Nucleus accumbens (tissue), 56 donors: ENCODE data around the gene PRKACG.
"Not testable (repeated sequence)": the region's sequence is repeated elsewhere in the genome, so short reads cannot be mapped to it uniquely, and the experiment has no call there.

Source experiments
- DNase-seq, 56 donors: peaks; one replicate each; lab custom pipeline; 2025; lab: John Stamatoyannopoulos, UW

The PRKACG gene

DNA sequence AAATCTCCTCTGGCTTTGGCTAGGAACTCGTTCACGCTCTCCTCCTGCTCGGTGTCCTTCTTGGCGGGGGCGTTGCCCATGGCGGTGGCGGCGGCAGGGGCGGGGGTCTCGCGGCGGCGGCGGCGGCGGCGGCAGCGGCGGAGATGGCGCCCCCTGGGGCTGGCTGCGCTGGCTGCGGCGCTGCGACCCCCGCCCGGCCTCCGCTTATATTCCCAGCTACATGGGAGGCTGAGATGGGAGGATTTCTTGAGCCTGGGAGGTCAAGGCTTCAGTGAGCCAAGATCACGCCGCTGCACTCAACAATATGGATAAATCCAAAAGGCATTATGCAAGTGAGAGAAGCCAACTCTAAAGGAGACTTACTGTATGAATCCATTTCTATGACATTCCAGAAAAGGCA lies at the start of gene PRKACG:
Gene PRKACG (minus strand): TSS at position 101 of the 400 bp plus-strand sequence. CDS start 21 bp downstream, at position 80.
- DNase-seq = no peak

DNA sequence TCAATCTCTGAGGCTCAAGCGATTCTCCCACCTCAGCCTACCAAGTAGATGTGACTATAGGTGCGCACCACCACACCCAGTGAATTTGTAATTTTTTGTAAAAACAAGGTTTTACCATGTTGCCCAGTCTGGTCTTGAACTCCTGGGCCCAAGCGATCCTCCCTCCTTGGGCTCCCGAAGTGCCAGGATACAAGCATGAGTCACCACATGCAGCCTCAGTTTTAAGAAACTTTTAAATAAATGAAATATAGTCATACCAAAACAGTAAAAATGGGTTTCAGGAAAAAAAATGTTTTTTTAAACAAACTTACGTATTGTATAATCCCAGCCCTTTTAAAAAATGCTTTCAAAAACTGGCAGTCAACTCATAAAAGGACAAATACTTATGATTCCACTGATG lies 48.3 kb upstream of the PRKACG start:
- no peak for DNase-seq

DNA sequence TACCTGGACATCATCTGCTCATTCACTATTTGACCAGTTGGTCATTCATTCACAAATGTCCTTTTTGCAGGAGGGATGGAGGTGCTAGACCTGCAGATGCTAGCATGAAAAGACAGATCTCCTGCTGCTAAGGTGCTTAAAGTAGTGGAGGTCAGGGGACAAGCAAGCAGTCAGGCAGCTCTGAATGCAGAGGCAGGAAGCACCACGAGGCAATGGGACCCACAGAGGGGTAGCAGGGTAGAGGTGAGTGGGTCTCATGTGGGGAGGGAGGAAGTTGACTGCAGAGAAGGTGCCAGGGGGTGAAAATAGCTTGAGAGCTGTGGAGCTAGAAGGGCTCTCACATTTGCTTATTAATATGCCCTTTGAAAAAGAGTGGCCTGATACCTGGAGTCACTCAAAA lies 46.9 kb upstream of the PRKACG start:
- no peak for DNase-seq

DNA sequence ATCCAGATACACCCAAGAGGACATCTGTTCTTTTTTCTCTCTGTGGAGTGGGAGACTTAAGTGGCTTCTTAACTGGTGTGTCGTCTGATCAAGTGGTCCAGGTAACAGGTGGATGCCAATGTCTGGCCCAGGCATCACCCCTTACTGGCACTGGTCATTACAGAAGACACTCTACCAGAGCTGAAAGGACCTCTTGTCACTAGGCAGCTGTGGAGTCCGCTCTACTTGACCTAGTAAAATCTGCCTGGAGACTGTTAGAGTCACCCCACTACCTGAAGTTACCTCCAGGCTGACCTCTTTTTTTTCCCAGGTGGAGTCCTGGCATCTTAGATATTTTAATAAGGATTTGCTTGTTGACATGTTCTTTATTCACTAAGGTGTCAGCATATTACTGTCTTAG lies 44.2 kb upstream of the PRKACG start:
- no peak for DNase-seq

DNA sequence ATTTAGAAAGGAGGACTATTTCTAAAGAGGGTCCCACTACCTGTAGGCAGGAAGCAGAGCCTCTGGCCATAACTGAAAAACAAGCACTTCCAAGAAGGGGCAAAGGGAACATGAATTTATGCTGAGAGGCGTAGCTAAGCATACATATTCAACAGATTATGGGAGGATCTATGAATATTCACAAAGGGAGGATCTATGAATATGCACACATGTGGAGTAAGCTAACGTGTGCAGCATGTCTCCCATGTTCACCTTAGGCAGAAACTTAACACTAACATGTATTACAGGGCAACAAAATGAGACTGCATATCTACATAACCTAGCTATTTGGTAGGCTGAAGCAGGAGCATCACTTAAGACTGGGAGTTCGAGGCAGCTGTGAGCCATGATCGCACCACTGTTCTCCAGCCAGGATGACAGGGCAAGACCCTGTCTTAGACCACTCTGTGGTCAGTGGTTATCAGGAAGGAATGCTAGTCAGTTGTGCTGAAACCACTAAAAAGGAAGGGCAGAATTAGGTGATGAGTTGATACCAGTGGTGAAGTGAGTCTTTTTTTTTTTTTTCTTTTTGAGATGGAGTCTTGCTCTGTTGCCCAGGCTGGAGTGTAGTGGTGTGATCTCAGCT lies 42.4 kb upstream of the PRKACG start:
- no peak for DNase-seq

DNA sequence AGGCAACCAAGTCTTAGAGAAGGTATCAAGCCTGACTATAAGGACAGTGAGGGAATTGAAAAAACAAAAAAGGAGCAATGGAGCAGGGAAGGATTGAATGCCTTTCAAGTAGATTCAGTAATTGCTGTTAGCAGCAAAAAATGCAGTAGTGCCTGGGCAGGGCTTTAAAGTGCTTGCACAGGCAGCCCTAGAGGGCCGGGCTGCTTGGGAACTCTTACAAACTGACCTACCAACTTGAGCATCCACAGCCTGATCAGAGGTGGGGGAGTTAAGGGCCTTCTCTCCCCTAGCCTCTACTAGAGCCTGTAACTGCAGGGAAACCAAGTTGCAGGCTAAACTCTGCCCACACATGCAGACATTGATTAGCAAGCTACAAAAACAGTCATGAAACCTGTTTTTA lies 41.1 kb upstream of the PRKACG start:
- no peak for DNase-seq

DNA sequence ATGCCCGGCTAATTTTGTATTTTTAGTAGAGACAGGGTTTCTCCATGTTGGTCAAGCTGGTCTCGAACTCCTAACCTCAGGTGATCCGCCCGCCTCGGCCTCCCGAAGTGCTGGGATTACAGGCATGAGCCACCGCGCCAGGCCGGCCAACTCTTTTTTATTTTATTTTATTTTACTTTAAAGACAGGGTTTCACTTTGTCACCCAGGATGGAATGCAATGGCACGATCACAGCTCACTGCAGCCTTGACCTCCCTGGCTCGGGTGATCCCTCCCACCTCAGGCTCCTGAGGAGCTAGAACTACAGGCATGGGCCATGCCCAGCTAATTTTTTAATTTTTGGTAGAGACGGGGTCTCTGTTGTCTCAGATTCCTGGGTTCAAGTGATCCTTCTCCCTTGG lies 37.0 kb upstream of the PRKACG start:
- not testable (repeated sequence) for DNase-seq

DNA sequence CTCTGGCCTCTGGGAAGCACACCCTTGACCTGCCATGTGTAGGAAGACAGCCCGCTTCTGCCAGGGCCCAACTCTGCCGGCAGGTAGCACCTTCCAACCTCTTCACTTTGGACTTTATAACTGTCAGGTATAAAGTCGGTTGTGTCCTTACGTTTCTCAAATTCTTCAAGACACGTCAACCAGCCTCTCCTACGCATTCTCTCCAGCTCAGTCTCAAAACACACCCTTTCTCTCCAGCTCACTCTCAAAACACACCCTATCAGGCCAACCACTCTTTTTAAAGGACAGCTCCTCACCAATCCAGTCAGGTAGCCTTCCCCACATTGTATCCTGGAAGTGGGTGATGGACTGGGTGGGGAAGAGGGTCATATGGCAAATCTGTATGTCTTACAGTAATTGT lies 35.2 kb upstream of the PRKACG start:
- DNase-seq = no peak

DNA sequence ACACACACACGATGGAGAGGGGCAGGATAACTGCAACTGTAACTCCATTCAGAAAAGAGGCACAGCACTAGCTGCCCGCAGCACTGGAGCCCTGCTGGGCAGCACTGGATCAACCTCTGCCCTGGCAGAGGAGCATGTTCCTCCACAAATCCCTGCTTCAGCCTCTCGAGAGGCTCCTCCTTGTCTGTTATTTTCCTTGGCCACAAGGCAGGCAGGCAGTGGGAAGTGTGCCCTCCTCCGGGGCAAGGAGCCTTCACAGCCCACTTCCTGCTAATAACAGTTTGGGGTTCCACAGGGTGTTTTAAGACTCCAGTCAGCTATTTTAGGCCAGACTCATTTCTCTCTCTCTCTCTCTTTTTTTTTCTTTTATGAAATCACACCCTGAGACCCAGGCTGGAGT lies 33.5 kb upstream of the PRKACG start:
- no peak for DNase-seq

DNA sequence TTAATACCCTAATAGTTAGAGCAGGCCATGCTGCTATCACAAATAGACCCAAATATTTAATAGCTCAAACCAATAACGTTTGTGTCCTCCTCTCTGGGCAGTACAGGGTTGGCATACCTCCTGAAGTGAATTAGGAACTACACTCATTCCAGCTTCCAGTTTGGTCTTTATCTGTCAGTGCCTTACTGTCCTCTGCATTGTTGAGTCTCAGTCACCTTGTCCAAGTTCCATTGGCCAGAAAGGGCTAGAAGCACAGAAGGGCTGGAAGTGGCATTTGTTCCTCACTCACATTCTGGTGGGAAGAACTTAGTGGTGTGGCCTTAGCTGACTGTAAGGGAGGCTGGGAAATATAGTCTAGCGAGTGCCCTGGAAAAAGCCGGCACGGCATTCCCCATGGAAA lies 32.8 kb upstream of the PRKACG start:
- DNase-seq = no peak

DNA sequence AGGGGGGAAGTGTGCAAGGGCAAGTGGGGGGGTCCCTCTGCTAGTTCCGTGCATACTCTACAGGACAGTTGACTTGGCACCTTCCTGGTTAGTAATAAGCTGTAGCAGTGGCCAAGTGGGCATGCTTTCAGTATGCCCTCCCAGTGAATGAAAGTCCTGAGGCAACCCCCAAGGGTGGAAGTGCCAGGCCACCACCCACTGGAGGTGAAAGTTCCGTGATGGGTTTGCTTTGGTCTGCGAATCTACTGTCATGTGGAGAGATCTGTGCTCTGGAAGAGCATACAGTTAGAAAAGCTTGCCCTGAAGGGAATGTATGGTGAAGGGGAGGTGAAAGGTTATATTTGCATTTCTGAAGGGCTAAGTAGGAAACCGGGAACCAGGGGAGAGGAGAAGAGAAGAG lies 31.9 kb upstream of the PRKACG start:
- DNase-seq = no peak

DNA sequence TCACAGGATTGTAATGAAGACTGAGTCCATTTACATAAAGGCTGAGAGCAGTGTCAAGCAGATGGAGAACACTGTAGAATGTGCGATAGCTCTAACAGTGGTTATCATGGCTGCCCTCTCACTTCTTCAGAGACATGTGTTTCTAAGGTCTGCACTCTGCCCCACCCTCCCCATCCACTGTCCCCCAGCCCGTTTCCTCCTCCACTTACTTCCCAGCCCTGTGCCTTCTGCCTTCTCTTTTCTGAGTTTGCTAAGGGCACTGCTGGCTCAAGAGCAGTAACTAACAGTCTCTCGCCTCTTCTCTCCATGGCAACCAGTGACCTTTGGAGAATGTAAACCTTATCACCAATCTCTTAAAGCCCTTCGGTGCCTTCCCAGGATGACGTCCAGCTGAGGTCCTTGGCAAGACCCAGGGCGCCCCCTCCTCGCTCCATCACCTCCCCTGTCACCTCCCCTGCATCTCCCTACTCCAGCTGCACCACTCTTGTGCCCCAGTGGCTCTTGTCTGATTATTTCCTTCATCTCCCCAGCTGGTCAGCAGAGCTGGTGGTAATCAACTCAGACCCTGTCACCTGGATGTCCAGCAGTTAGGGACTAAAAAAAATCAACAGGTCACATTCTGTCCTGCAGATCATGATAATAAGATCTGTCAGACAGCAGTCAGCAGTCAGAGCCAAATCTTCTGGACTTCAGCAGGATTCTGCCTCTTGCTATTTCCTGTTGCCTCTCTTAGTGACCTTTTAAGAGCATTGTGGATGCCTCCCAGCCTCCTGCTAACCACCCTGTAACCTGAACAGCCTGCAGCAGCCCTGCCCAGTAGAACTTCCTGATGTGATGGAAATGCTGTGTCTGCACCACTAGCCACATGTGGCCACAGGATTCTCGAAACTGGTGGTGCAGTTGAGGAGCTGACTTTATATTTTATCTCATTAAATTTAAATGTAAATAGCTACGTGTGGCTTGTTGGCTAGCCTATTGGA lies 30.6 kb upstream of the PRKACG start:
- no peak for DNase-seq

DNA sequence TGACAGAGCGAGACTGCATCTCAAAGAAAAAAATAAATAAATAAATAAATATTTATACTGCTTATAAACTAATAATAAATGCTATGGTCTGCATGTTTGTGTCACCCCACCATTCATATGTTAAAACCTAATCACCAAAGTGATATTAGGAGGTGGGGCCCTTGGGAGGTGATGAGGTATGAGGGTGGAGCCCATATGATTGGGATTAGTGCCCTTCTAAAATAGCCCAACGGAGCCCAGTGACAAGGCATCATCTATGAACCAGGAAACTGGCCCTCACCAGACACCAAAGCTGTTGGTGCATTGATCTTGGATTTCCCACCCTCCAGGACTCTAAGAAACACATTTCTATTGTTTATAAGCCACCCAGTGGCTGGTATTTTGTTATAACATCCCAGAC lies 26.7 kb upstream of the PRKACG start:
- DNase-seq = no peak

DNA sequence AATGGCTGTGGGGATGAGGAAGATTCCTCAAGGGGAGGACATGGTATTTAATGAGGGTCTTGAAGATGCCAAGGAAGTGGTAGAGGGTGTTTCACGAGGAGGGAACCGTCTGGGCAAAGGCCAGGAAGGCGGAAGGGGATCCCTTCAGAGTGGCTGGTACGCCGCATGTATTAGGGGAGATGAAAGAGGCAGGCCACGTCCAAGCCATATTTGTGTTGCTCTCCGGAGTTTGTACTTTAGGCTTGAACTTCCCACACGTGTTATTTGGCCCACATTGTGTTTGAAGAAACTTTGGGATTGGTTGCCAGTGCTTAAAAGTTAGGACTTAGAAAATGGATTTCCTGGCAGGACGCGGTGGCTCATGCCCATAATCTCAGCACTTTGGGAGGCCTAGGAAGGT lies 22.9 kb upstream of the PRKACG start:
- DNase-seq = no peak

DNA sequence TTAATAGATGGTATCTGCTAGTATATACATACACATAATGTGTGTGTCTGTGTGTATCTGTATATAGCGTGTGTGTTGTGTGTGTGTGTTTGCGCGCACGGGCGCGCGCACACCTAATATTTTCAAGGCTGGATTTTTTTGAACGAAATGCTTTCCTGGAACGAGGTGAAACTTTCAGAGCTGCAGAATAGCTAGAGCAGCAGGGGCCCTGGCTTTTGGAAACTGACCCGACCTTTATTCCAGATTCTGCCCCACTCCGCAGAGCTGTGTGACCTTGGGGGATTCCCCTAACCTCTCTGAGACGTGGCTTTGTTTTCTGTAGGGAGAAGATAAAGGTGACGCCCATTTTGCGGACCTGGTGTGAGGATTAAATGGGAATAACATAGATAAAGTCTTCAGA lies 22.4 kb upstream of the PRKACG start:
- peak in 1 of 56 donors; percentile 45 for DNase-seq

DNA sequence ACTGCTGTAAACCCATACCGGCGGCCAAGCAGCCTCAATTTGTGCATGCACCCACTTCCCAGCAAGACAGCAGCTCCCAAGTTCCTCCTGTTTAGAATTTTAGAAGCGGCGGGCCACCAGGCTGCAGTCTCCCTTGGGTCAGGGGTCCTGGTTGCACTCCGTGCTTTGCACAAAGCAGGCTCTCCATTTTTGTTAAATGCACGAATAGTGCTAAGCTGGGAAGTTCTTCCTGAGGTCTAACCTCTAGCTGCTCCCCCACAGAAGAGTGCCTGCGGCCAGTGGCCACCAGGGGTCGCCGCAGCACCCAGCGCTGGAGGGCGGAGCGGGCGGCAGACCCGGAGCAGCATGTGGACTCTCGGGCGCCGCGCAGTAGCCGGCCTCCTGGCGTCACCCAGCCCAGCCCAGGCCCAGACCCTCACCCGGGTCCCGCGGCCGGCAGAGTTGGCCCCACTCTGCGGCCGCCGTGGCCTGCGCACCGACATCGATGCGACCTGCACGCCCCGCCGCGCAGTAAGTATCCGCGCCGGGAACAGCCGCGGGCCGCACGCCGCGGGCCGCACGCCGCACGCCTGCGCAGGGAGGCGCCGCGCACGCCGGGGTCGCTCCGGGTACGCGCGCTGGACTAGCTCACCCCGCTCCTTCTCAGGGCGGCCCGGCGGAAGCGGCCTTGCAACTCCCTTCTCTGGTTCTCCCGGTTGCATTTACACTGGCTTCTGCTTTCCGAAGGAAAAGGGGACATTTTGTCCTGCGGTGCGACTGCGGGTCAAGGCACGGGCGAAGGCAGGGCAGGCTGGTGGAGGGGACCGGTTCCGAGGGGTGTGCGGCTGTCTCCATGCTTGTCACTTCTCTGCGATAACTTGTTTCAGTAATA lies 21.8 kb upstream of the PRKACG start, which contains the start of gene FXN:
Gene FXN (plus strand): TSS at position 315 of the 871 bp plus-strand sequence. CDS start 31 bp downstream, at position 346.
- DNase-seq = peak in 52 of 56 donors; percentile 7 to 87 (median 74)

DNA sequence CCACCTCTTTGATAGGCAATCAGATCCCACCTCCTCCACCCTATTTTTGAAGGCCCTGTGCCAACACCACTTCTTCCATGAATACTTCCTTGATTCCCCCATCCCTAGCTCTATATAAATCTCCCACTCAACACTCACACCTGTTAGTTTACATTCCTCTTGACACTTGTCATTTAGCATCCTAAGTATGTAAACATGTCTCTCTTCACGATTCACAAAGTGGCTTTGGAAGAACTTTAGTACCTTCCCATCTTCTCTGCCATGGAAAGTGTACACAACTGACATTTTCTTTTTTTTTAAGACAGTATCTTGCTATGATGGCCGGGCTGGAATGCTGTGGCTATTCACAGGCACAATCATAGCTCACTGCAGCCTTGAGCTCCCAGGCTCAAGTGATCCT lies 20.2 kb upstream of the PRKACG start:
- DNase-seq = no peak

DNA sequence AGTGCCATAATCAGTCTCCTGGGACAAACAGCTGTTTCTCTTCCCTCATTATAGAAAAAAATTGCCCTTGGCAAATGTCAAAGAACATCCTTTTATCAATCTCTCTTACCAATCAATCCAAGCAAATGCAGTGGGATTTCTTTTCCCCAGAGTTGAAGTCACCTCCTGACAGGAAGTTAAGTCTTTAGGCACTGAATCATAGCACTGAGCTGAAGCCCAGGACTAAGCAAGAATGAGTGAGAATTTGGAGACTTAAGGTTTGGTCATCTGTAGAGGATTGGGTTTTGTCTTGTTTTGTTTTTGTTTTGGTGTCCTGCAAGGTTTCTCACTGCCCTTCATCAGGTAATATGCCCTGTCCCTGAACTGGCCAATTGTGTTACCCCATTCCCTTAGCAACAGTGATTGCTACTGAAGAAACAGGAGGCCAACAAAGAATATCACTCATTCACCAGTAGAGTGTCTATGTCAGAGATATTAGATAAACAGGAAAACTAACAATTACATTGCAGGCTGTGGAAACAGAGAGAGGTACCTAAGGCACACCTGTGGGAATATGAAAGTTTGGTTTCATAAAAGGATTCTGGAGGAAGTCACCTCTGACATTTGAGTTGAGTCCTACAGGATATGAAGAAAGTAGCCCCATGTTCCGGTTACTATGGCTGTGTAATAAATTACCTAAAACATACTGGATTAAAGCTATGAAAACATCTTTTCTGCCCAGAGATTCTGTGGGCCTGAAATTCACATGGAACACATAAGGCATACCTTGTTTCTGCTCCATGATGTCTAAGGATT lies 17.1 kb upstream of the PRKACG start:
- no peak for DNase-seq

DNA sequence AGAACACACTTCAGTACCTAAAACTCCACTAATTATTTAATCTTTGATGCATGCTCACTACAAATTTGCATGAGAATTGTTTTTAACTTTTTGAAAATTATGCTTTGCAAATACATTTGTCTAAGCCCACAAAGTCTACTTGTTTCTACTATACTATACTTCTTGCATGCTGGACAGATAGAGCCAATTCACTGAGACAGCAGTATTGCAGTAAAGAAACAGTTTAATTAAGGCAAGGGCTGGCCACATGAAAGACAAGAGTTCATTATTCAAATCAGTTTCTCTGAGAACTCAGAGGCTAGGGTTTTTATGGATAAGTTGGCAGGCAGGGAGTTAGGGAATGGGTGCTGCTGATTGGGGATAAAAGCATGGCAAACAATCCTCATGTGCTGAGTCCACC lies 15.6 kb upstream of the PRKACG start:
- no peak for DNase-seq

DNA sequence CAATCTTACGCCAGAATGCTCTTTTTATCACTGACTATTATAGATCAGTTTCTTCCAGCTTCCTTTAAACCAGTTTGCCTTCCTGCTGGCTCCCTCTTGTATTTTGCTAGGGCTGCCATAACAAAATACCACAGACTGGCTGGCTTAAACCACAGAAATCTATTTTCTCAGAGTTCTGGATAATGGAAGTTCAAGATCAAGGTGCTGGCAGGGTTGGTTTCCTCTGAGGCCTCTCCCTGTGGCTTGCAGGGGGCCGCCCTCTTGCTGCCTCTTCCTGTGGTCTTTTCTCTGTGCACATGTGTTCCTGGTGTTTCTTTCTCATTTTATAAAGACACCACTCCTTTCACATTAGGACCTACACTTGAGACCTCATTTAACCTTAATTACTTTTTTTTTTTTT lies 14.8 kb upstream of the PRKACG start:
- no peak for DNase-seq
